ENCODE measurements around the gene FOXP1. TPM values are rescaled to one million over a fixed set of nuclear protein-coding genes. Genes with fewer than 3 reads are reported as not detected.

FOXP1 gene
- total and polyA plus RNA-seq, 2 of the 13 experiments (the other 11 are each of a cell fraction or from before 2014, with no cell fraction given) = 40.4 to 59.0 TPM

GRCh38 chr3:71245971-71246880 is 337.3 kb downstream of the FOXP1 start (continued):
- TF ChIP-seq ZNF136 (CRISPR knock-in tag; IDR thresholded peaks at IDR 0.05; ENCODE audit: low read depth) = no peak
- no peak for TF ChIP-seq THAP8 (CRISPR knock-in tag; IDR thresholded peaks at IDR 0.05; ENCODE audit: borderline replicate concordance)
- no peak for TF ChIP-seq ZNF589 (CRISPR knock-in tag; conservative IDR thresholded peaks at IDR 0.05)
- no peak for TF ChIP-seq NFKBIZ (CRISPR knock-in tag; IDR thresholded peaks at IDR 0.05)
- TF ChIP-seq ARID3A (IDR thresholded peaks at IDR 0.05; ENCODE audit: low read depth, low read length) = 0 out of 2 replicates have a peak, but pooled peaks have one; percentile 6
- TF ChIP-seq NFE2 (CRISPR knock-in tag; IDR thresholded peaks at IDR 0.05) = no peak
- TF ChIP-seq, protein P1, sequence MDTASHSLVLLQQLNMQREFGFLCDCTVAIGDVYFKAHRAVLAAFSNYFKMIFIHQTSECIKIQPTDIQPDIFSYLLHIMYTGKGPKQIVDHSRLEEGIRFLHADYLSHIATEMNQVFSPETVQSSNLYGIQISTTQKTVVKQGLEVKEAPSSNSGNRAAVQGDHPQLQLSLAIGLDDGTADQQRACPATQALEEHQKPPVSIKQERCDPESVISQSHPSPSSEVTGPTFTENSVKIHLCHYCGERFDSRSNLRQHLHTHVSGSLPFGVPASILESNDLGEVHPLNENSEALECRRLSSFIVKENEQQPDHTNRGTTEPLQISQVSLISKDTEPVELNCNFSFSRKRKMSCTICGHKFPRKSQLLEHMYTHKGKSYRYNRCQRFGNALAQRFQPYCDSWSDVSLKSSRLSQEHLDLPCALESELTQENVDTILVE (CRISPR knock-in tag; IDR thresholded peaks at IDR 0.05) = no peak
- TF ChIP-seq DPF2 (CRISPR knock-in tag; IDR thresholded peaks at IDR 0.05; ENCODE audit: borderline replicate concordance, low read depth) = 0 out of 2 replicates have a peak, but pooled peaks have one; percentile 15
- TF ChIP-seq KDM4B (CRISPR knock-in tag; IDR thresholded peaks at IDR 0.05) = no peak
- TF ChIP-seq, protein P2, sequence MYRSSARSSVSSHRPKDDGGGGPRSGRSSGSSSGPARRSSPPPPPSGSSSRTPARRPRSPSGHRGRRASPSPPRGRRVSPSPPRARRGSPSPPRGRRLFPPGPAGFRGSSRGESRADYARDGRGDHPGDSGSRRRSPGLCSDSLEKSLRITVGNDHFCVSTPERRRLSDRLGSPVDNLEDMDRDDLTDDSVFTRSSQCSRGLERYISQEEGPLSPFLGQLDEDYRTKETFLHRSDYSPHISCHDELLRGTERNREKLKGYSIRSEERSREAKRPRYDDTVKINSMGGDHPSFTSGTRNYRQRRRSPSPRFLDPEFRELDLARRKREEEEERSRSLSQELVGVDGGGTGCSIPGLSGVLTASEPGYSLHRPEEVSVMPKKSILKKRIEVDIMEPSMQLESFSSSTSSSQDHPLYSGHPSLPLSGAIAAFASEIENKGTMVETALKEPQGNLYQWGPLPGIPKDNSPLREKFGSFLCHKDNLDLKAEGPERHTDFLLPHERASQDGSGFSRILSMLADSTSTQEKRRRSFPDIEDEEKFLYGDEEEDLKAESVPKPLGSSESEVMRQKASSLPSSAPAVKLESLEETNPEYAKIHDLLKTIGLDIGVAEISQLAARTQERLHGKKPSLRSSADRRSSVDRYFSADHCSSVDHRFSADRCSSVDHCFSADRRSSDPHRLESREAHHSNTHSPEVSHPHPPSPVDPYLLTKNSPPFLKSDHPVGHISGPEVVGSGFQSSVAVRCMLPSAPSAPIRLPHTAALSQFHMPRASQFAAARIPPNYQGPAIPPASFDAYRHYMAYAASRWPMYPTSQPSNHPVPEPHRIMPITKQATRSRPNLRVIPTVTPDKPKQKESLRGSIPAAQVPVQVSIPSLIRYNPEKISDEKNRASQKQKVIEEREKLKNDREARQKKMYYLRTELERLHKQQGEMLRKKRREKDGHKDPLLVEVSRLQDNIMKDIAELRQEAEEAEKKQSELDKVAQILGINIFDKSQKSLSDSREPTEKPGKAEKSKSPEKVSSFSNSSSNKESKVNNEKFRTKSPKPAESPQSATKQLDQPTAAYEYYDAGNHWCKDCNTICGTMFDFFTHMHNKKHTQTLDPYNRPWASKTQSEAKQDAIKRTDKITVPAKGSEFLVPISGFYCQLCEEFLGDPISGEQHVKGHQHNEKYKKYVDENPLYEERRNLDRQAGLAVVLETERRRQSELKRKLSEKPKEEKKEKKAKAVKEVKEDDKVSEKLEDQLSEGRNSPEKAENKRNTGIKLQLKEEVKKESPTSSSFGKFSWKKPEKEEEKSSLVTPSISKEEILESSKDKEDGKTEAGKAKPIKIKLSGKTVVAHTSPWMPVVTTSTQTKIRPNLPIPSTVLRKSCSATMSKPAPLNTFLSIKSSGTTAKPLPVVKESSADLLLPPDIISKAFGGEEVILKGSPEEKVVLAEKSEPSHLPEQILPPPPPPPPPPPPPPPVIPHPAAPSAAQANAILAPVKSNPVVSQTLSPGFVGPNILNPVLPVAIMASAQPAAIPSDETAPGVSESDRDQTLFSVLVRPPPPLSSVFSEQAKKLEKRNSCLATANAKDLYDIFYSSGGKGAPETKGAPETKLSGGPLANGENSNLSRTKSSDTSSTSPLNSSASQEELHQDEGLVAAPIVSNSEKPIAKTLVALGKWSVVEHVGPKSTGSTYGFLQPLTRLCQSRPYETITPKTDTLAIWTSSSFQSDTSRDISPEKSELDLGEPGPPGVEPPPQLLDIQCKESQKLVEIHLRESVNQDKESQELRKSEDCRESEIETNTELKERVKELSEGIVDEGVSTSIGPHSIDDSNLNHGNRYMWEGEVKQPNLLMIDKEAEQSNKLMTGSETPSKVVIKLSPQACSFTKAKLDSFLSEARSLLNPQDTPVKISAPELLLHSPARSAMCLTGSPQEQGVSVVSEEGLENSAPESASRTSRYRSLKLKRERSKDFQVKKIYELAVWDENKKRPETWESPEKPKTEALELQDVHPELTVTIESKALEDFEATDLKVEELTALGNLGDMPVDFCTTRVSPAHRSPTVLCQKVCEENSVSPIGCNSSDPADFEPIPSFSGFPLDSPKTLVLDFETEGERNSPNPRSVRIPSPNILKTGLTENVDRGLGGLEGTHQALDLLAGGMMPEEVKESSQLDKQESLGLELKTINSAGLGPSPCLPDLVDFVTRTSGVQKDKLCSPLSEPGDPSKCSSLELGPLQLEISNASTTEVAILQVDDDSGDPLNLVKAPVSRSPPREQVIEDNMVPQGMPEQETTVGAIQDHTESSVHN (CRISPR knock-in tag; IDR thresholded peaks at IDR 0.05) = no peak
- TF ChIP-seq TOE1 (CRISPR knock-in tag; IDR thresholded peaks at IDR 0.05) = no peak
- TF ChIP-seq, protein P3, sequence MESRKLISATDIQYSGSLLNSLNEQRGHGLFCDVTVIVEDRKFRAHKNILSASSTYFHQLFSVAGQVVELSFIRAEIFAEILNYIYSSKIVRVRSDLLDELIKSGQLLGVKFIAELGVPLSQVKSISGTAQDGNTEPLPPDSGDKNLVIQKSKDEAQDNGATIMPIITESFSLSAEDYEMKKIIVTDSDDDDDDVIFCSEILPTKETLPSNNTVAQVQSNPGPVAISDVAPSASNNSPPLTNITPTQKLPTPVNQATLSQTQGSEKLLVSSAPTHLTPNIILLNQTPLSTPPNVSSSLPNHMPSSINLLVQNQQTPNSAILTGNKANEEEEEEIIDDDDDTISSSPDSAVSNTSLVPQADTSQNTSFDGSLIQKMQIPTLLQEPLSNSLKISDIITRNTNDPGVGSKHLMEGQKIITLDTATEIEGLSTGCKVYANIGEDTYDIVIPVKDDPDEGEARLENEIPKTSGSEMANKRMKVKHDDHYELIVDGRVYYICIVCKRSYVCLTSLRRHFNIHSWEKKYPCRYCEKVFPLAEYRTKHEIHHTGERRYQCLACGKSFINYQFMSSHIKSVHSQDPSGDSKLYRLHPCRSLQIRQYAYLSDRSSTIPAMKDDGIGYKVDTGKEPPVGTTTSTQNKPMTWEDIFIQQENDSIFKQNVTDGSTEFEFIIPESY (CRISPR knock-in tag; IDR thresholded peaks at IDR 0.05) = no peak
- TF ChIP-seq MYNN (CRISPR knock-in tag; IDR thresholded peaks at IDR 0.05; ENCODE audit: low read depth) = no peak
- no peak for TF ChIP-seq CREM (IDR thresholded peaks at IDR 0.05)
- TF ChIP-seq CREM (CRISPR knock-in tag; IDR thresholded peaks at IDR 0.05) = no peak
